ENCODE data around the gene TMEM196.

TMEM196 gene

DNA sequence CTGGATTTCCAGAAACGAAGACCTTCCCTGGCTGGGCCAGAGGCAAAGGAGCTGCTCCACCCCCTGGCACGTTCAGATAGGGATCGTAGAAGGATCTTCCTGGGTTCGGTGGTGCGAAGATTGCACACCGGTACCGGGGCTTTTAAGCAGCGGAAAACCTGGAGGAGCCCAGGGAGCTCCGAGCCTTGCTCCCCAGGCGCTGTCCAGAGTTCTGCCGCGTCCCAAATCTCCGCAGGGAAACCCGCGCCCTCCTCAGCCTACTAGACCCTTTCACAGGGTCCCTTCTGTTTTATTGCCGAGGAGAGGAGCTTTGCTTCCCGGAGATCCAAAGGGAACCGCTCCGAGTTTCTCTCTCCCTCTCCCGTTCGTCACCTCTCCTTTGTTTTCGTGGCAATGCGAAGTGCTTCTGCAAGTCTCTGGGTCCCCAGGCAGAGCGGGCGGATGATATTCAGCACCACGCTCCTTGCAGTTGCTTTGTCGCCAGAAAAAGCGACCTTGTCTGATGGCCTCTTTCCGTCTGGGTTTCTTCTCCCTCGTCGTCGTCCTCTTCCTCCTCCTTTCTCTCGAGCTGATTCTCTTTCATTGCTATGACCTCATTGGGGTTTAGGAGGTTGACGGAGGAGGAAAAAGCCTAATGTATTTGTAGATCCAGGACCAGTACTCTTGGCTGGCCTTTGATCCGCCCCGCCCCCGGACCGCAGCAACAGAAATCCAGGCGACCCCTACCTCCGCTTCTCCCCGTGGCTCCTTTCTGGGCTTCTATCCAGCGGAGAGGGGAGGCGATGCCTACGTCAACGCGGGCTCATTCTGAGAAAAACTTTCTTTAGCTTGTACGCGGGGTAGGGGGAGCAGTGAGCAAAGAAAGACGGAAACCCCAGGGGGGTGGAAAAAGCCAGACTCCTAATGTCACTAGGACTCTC, at the start of gene TMEM196:
Gene TMEM196, minus strand, starts transcription at position 777 of the 920 bp plus-strand sequence. CDS start 921 bp downstream, outside the sequence.
- TF ChIP-seq, protein P1, sequence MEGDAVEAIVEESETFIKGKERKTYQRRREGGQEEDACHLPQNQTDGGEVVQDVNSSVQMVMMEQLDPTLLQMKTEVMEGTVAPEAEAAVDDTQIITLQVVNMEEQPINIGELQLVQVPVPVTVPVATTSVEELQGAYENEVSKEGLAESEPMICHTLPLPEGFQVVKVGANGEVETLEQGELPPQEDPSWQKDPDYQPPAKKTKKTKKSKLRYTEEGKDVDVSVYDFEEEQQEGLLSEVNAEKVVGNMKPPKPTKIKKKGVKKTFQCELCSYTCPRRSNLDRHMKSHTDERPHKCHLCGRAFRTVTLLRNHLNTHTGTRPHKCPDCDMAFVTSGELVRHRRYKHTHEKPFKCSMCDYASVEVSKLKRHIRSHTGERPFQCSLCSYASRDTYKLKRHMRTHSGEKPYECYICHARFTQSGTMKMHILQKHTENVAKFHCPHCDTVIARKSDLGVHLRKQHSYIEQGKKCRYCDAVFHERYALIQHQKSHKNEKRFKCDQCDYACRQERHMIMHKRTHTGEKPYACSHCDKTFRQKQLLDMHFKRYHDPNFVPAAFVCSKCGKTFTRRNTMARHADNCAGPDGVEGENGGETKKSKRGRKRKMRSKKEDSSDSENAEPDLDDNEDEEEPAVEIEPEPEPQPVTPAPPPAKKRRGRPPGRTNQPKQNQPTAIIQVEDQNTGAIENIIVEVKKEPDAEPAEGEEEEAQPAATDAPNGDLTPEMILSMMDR (IDR thresholded peaks at IDR 0.05) = no peak
- H3K4me3 ChIP-seq = peak within 1 kb of the TSS; percentile 39
- DNase-seq (ENCODE audit: low spot score) = no peak
- no peak within 1 kb of the TSS for H3K27ac ChIP-seq

DNA sequence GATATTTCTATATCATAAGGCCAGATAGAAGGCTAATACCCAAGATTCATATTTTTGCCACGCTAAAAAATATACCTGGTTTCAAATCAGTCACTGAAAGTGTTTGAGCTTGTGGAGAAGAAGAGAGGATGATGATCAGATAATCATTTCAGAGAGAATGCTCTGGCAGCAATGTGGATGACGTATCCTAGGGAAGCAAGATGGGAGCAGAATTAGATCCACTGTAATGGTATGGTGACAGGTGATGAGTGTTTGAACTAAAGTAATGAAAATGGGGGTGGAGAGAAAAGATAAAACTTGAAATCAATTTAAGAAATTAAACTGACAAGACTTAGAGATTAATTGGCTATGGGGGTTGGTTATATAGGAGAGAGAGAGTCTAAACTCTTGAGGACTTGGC, 42.7 kb upstream of the TMEM196 start:
- no peak overlapping the region for H3K27ac ChIP-seq
- H3K4me3 ChIP-seq = no peak overlapping the region
- TF ChIP-seq, protein P1 (IDR thresholded peaks at IDR 0.05) = no peak
- no peak for DNase-seq (ENCODE audit: low spot score)

DNA sequence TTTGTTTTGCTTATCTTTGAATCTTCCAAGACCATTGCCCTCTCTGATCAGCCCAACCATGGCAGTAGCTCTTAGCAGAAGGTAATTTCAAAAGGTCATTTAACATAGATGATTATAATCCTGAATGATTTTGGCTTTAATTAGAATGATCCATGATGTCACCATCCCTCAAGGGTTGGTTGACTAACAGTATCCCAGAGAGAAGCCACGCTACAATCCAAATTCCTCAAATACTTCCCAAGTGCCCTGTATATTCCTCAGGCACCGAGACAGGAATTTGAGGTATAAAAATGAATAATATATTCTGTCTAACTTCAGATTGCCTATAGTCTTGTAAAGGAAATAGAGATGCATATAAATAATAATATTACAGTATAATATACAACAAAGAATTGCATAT, 42.1 kb upstream of the TMEM196 start:
- H3K4me3 ChIP-seq = no peak overlapping the region
- TF ChIP-seq, protein P1 (IDR thresholded peaks at IDR 0.05) = no peak
- DNase-seq (ENCODE audit: low spot score) = no peak
- H3K27ac ChIP-seq = no peak overlapping the region

DNA sequence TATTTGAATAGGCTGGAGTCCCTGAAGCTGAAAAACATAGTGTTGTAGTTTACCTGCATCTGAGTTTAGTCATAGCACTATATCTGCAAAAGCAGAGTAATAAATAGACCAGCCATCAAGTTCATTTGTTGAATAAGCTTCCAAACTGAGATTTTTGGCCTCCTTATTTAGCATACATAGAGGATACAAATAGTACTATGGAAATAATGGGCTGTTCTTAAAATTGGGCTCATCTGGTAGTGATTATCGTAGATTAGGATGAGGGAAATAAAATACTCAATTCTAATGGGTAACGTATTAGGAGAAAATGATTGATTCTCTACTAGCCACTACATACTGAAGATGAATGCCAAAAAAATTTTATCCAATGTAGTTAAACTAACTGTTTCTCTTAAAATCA, 41.4 kb upstream of the TMEM196 start:
- Histone ChIP-seq H3K27ac (no peak overlapping the region), H3K4me3 (no peak overlapping the region)
- no peak for DNase-seq (ENCODE audit: low spot score)
- TF ChIP-seq, protein P1 (IDR thresholded peaks at IDR 0.05) = no peak

DNA sequence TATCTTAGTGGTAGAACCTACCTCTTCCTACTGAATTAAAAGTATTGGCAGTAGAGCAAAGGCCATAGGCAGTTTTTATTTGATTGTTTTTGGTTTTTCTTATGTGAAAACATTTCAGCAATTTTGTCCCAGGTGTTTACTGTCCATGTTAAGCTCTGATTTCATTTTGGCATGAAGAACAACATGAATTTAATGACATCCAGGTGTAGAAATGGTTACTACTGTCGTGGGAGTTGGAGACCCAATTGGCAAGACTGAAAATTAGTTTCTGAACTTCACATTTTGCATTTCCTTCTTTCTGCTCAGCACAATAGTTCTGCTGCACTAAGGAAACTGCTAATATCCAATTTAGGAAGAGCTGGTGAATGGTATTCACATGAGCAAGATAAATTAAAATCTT, 38.0 kb upstream of the TMEM196 start:
- Histone ChIP-seq H3K4me3 (no peak overlapping the region), H3K27ac (no peak overlapping the region)
- TF ChIP-seq, protein P1 (IDR thresholded peaks at IDR 0.05) = no peak
- no peak for DNase-seq (ENCODE audit: low spot score)

DNA sequence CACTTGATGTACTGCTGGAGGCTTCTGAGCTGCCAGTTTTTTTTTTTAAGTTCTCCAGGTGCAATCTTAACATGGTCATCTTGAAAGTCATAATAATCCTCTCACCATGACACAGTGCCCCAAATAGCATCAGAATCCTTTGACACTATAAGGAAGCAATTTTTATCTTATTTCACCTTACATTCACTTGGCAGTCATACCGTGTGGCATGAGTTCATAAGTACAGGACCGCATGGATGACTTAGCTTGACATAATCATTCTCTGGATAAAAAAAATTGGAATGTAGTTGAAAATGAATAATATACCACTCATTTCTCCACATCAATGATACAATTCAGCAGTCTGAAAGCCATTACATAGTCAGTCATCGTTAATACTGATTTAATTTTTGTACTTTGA, 25.6 kb upstream of the TMEM196 start:
- H3K27ac ChIP-seq = no peak overlapping the region
- no peak overlapping the region for H3K4me3 ChIP-seq
- TF ChIP-seq, protein P1 (IDR thresholded peaks at IDR 0.05) = no peak
- no peak for DNase-seq (ENCODE audit: low spot score)

DNA sequence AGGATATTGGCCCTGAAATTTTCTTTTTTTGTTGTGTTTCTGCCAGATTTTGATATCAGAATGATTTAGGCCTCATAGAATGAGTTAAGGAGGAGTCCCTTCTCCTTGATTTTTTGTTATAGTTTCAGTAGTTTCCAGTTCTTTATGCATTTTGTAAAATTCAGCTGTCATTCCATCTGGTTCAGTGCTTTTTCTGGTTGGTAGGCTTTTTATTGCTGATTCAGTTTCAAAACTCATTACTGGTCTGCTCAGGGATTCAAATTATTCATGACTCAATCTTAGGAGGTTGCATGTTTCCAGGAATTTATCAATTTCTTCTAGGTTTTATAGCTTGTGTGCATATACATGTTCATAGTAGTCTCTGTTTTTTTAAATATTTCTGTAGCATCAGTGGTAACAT, 10.1 kb upstream of the TMEM196 start:
- TF ChIP-seq, protein P1 (IDR thresholded peaks at IDR 0.05) = no peak
- DNase-seq (ENCODE audit: low spot score) = no peak
- H3K27ac ChIP-seq = no peak overlapping the region
- no peak overlapping the region for H3K4me3 ChIP-seq
